GOT3 (cell line): Measurements from ENCODE around the gene ST6GALNAC4.

ENCODE experiments used
- DNase-seq: peaks from one replicate; lab custom pipeline; 2025; ENCODE audit warnings: mixed read lengths; lab: John Stamatoyannopoulos, UW

The ST6GALNAC4 gene

DNA sequence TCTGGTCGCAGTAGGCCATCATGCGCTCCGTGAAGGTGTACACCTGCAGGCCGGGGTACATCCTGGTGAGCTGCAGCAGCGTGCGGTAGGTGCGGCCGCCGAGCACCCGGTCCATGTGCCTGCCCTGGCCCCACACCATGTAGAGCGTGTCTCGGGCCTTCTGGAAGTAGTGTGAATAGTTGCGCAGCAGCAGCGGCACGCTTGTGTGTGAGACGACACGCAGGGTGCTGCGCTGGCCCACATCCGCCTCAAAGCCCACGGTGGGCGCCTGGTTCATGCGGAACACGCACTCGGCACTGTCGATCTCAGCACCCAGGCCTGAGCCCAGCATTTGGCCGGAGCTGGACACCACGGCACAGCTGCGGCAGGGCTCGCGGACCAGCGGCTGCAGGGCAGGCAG lies 4.5 kb downstream of the ST6GALNAC4 start:
- no peak for DNase-seq

GRCh38 chr9:127910613-127911205 lies 6.1 kb downstream of the ST6GALNAC4 start:
- DNase-seq: no peak

DNA sequence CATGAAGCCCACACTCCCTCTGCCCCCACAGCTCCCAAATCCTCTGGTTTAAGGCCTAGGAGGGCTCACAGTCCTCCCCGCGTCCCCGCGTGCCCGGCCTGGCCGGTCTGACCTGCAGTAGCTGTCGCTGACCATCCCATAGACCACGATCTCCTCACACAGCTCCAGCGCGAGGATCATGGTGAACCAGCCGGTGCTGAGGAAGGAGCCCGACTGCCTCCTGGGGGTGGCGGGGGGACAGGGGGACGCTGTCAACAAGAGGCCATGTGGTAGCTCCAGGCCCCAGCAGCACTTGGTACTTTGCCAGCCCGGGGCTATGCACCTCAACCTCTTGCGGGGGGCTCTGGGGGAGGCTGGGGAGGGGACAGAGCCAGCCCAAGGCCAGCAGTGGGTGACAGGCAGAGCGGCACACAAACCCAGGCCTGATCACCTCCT lies 7.0 kb downstream of the ST6GALNAC4 start:
- DNase-seq: no peak

GRCh38 chr9:127908660-127908926 lies 8.2 kb downstream of the ST6GALNAC4 start:
- DNase-seq: no peak

DNA sequence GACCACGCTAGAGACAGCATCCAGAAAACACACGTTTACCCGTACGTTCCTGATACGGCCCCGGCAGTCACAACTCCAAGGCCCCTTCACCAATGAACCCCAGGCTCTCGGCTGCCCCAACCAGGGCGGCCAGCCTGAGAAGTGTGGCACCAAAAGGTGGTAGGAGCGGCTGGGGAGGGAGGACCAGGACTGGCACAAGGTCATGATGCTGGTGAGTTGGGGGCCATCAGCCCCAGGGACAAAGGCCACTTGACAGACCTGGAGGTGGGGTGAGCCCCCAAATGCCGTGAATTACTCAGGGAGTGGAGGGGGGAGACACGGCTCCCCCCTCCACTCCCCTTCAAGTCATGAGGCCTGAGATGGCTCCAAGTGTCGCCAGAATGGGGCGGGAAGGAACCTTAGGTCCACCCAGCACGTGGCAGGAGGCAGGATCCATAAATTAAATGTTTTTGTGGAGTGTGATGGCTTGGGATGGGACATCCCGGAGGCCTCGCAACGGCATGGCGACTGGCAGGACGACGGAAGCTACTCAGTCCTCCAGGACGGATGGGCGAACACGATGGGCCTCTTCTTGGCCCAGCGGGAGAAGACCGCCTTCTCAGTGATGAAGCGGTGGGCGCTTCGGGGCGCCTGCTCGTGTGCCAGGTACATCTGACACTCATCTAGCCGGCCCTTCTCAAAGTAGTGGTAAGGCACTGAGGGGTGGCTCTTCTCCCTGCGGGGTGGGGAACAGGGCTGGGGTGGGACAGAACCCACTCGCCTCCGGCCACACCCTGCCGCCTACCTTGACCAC lies 8.8 kb downstream of the ST6GALNAC4 start:
- no peak for DNase-seq

DNA sequence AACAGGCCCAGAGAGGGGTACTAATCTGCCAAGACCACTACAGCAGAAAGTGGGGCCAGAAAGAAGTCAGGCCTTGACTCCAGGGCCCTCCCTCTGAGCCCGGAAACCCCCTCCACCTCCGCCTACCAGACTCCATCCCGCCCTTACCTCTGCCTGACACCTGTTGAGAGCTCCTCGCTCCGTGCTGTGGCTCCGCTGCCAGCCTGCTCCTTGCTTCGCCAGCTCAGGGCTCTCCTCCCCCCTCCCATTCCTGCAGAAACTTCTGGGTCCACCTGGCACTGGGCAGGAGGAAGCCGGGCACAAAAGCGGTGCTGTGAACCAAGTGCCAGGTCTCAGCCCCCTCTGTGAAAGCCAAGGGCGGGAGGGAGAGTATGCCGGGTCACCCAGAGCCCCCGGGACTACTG lies 11.1 kb downstream of the ST6GALNAC4 start:
- DNase-seq: no peak

DNA sequence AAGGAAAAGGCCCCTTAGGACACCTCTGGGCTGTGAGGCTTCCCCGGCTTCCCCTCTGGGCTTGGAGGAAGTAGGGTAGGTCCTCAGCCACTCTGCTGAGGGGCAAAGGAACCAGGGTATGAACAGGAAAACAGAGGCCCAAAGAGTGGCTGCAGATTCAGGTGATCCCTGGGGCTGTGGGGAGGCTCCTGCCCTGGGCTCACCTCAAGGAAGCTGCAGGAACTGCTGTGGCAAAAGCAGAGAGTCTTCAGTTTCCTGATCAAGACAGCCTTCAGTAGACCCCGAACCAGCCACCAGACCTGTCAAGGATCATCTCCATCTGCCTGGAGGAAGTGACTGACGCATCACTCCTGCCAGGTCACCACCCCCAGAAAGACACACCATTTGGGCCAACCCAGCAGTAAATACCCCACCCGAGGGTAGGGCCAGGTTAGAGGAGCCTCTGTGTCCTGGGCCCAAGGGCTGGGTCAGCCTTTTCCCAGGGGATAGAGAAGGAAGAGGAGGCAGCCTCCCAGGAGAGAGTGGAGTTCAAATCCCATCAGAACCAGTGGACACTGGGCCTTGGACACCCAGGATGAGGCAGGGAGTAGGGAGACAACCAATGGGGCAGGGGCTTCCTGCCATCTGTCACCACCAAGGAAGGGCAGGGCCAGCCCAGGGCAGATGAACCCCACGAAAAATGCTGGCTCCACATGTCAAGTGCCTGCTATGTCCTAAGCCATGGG lies 11.7 kb downstream of the ST6GALNAC4 start:
- DNase-seq: no peak

- no peak for DNase-seq
These were observed 12.3 kb downstream of the ST6GALNAC4 start for GRCh38 chr9:127904561-127905003.

- no peak for DNase-seq
These were observed 13.0 kb downstream of the ST6GALNAC4 start for GRCh38 chr9:127903557-127904475.

DNA sequence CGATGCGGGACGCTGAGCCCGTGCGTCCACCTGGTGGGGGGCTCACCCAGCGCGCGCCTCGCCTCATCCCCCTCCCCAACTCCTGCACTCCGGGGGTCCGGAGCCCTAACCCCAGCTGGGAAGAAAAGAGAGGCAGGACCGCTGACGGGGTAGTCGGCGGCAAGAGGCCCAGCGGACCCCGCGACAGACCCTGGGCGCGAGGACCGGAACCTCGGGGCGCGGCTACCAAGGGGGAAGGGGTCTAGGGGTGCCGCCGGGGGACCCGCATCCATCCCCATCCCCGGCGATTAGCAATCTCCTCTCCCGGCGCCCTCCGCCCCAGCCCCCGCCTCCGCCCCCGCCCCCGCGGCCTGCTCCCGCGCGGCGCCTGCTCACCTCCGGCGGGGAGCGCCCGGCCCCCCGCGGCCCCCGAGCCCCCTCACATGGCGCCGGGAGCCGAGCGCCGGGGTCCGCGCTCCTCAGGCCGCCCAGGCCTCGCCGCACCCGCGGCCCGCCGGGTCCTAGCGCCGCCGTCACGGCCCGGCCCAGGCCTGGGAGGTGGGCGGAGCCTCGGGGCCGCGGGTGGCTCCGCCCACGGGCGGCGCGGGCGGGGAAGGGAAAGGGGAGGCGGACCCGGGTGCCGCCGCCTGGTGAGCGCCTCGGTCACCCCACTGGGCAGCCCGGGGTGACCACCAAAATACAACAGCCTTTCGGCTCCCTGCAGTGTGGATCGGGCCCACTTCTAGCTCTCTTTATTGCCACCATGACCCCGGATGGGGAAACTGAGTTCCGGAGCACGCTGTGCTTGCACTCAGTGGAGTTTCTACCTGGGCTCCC lies 17.5 kb downstream of the ST6GALNAC4 start, which contains the start of gene ST6GALNAC6:
Gene ST6GALNAC6 (minus strand): TSS at position 476 of the 816 bp plus-strand sequence. CDS start 1,622 bp downstream, outside the sequence.
- no peak for DNase-seq

DNA sequence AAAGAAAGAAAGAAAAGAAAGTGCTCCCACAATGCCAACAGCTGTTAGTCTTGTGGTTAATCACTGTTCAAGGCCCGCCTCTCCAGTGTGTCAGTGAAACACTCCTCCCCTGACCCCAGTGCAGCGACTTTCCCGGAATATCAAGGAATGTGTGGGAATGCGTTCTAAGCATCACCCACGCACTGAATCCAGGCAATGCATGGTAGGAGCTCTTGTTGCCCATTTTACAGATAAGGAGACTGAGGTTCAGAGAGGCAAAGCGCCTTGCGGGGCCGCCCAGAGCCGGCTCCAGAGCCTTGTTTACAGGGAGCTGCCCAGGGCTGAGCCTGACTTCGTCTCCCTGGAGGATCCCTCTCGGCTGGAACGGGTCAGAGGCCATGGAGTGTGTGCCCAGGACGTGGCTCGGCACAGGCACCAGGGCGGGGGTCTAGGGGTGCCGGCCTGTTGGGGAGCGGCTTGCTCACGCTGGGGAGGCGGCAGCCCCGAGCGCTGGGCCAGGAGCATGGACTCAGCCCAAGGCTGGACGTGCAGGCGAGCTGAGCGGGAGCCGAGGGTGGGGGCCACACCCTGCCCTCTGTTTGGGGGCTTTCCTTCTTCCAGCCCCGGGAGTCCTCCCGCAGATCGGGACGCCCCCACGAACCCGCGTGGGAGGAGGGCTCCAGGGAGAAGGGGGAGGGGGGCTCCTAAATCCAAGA lies 18.3 kb downstream of the ST6GALNAC4 start:
- no peak for DNase-seq

GRCh38 chr9:127897193-127897692 lies 19.6 kb downstream of the ST6GALNAC4 start:
- no peak for DNase-seq

DNA sequence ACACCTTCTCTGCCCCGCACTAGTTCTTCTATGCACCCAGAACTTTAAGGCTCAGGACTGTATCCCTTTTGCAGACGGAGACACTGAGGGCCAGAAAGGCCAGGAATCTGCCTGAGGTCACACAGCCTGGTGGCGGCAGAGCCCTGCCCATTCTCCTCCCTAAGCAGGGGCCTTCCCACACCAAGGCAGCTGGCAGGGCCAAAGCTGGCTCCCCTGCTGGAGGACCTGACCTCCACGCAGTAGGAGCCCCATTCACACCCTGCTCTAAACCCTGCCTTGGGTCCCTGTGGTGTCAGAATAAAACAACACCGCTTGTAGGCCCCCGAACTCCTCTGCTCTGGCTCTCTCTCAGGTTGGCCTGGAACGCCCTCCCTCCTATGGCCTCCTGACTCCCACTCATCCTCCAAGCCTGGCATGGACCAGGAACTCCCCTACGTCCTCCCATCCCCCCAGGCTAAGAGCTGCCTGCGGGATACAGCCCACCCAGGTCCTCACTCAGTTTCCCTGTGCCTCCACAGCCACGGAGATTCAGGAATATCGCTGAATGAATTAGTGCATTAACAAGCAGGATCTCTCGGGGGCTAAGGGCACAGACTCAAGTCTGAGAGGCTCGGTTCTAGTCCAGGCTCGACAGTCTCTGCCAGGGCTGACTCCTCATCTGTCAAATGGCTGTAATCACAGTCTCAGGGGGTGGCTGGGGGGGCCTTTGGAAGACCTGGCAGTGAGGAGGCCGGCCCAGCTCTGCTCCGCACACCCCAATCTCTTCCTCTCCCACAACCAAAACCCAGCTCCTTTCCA lies 20.2 kb downstream of the ST6GALNAC4 start:
- DNase-seq: no peak

DNA sequence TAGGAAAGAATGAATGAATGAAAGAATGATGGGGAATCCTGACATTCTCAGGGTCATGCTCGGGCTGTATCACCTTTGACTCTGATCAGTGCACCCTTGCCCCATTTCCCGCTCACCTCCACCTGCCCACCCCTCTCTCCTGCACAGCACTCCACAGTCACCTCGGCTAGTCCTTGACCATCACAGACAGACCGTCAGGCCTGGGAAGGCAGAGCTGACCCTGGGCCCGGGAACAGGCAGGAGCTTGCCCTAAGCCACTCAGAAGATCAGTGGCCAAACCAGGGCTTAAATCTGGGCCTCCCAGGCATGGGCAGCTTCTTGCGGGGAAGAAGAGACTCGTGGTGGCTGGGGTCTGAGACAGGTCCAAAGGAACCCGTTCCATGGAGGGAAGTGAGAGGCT lies 21.0 kb downstream of the ST6GALNAC4 start:
- DNase-seq: no peak

GRCh38 chr9:127893392-127893791 lies 23.4 kb downstream of the ST6GALNAC4 start:
- no peak for DNase-seq

GRCh38 chr9:127892831-127893230 lies 24.0 kb downstream of the ST6GALNAC4 start:
- DNase-seq: no peak

- DNase-seq: no peak
These were observed 26.8 kb downstream of the ST6GALNAC4 start for GRCh38 chr9:127890053-127890452.

DNA sequence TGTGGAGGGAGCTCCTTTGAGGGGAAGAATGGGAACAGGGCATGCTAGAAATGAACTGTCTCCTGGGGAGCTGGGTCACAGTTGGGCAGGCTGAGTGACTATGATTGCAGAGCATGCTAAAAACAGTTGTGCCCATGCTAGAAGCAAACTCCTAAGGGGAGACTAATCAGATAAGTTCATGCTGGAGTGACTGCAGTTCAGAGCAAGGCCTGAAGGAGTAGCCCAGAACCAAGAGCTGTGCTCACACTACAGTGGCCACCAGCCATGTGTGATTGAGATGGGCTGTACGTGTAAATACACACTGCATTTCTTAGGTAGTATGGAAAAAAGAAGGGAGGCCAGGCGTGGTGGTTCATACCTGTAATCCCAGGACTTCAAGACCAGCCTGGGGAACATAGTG lies 29.0 kb downstream of the ST6GALNAC4 start:
- no peak for DNase-seq

- DNase-seq: no peak
These were observed 30.4 kb downstream of the ST6GALNAC4 start for GRCh38 chr9:127886401-127886972.
